ENCODE data around the gene SDK1.
A peak's percentile ranks its signal among the peaks of the same experiment; 100 is the strongest.
"Not testable (repeated sequence)": the region's sequence is repeated elsewhere in the genome, so short reads cannot be mapped to it uniquely, and the experiment has no call there.

SDK1 gene

DNA sequence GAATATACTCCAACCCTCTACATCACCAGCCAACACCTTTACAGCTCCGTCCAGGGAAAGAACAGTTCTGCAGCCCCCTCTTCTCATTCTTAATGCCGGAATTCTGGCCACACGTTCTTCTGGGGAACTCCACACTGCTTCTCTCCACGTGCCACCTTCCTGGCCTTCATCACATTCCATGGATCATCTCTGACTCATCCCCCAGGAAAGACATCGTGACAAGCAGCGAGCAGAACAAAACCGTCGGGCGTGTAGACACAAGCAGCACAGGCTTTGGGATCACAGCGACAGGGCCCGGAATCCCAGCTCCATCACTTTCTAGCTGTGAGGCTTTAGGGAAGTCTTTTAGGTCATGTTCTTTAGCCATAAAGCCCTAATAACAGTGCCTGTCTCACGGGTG lies 790.7 kb downstream of the SDK1 start:
- no peak for DNase-seq

- DNase-seq, result peak; percentile 60 to 63
These were observed 792.0 kb downstream of the SDK1 start for GRCh38 chr7:4093035-4093434.

- no peak for DNase-seq
These were observed 792.4 kb downstream of the SDK1 start for GRCh38 chr7:4093483-4093882.

DNA sequence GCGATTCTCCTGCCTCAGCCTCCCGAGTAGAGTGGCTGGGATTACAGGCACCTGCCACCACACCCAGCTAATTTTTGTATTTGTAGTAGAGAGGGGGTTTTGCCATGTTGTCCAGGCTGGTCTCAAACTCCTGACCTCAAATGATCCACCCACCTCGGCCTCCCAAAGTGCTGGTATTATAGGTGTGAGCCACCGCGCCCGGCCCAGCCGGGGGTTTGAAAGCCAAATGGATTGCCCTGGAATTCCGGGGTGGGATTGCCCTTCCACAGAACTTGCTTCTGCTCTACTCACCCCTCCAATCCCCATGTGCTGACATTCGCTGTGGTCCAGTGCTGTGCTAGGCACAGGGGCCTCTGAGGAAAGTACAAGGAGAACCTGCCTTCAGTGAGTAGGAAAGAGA lies 793.1 kb downstream of the SDK1 start:
- DNase-seq, result not testable (repeated sequence)

GRCh38 chr7:4097001-4097609 lies 796.1 kb downstream of the SDK1 start:
- no peak for DNase-seq

GRCh38 chr7:4098169-4098568 lies 797.1 kb downstream of the SDK1 start:
- DNase-seq, result no peak

DNA sequence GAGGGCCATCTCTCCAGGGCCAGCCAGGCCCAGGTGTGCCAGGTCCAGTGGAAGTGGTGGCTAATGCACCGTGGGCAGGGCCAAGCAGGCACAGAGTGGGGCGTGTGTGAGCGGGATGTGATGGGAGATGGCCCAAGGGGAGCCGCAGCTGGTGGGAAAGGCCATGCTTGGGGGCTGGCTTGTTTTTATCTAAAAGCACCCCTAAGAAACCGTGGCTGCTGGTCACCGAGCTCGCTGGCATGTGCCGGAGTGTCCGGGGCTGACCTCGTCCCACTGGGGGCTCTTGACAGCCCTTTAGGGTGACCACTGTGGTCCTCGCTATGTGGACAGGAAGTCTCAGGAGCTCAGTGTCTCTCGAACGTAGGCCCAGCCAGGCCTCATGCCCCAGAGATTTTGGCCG lies 798.6 kb downstream of the SDK1 start:
- DNase-seq, result no peak

DNA sequence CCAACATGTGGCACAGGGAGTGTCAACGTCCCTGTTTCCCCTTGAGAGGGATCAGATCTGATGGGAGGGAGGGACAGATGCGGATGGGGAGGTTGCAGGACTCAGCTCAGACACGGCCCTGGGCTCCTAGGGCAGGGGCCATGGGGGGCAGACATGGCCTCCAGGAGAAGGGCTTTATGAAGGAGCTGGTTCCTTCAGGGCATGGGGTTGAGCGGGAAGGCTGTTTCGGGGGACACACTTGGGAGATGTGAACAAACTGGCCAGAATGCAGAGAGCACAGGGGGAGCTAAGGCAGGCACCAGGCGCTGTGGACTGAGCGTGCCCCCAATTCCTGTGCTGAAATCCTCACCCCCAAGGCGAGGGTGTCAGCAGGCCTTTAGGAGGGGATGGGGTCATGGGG lies 799.1 kb downstream of the SDK1 start:
- no peak for DNase-seq

- DNase-seq, result no peak
These were observed 799.6 kb downstream of the SDK1 start for GRCh38 chr7:4100691-4101090.

GRCh38 chr7:4102231-4102841 lies 801.3 kb downstream of the SDK1 start:
- DNase-seq, result no peak

DNA sequence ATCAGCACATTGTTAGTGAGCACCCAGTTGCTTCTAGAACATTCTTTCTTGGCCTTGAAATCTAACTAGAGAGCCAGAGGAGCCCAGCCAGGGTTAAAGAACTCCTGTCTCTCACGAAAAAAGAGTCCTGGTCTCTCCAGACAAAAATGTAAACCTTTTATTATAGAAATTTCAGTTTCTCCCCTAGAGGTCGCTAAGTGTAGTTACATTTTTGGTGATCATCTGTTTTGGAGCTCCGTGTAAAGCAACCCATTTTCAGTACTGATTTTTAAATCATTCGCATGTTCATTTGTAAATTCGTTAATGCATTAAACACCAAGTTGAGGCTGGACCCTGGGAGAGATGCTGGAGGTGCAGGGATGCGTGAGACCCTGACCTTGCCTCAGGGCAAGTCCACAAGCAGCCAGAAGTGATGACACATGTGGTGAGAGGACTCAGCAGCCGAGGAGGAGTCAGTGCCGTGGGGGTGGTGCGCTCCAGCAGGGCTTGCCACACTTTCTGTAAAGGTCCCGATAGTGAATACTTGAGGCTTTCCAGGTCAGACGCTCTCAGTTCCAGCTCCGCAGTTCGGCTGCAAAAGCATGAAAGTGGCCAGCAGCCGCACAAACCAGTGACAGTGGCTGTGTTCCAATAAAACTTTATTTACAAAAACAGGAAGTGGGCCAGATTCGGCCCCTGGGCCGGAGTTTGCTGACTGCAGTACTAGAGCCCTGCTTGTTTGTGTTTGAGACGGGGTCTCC lies 802.5 kb downstream of the SDK1 start:
- peak in 1 of 2 experiments; percentile 9 for DNase-seq

DNA sequence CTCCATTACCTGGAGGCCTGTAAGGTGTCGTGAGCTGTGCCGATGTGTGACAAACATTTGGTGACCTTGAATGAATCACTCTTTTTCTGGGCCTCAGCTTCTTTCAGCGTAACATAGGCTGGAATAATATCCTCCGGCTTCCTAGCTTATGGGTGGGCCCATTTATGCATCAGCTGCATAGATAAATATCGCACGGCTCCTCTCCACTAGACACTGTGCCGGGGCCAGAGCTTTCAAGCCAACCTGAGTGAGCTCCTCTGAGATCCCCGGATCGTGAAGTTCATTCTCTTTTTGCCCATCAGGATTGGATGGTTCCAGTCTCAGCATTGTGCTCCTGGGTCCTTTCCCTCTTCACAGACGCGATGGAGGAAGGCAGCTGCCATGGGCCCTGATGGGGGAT lies 806.8 kb downstream of the SDK1 start:
- no peak for DNase-seq

GRCh38 chr7:4108951-4109350 lies 807.9 kb downstream of the SDK1 start:
- DNase-seq, result no peak

- DNase-seq, result no peak
These were observed 808.5 kb downstream of the SDK1 start for GRCh38 chr7:4109481-4110110.

DNA sequence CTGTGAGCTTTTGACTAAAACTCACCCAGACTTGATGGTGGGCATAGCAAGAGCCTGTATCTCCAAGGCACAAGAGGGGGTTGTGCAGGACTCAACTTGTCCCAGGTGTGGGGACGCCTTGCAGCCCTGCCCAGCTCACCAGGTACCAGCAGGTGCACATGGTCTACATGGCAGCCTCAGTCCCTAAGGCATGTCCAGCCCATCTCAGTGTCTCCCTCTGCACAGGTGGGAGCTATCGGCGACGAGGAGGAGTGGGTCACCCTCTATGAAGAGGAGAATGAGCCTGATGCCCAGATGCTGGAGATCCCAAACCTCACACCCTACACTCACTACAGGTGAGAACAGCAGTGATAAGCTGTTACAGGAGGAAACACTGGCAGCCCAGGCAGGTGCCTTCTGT lies 809.4 kb downstream of the SDK1 start:
- no peak for DNase-seq

DNA sequence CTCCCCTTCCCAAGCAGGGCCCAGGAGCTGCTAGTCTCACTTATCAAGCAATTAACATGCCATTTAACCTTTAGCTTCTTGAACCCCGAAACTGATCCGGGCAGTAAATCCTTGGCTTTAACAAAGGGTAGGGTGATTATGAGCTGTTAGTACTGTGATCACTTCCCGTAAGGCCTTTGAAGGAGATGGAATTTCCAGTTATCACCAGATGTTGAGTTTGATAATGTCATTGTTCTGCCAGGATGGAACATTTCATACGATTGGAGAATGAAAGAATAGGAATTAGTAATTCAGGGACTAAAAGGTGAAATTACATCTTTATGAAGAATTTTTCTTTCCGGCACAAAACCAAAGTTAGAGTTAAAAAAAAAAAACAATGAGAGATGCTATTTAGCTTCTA lies 810.1 kb downstream of the SDK1 start:
- DNase-seq, result no peak

GRCh38 chr7:4113271-4113670 lies 812.2 kb downstream of the SDK1 start:
- DNase-seq, result no peak

DNA sequence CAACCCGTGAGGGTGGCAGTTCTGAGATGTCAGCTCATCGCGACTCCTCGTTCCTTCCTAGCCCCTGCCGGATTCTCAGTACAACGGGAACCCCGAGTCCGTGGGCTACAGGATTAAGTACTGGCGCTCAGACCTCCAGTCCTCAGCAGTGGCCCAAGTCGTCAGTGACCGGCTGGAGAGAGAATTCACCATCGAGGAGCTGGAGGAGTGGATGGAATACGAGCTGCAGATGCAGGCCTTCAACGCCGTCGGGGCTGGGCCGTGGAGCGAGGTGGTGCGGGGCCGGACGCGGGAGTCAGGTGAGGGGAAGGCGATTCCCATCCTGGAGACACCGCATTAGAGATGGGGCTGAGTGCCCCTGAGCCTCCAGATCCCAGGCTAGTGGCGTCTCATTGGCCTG lies 812.9 kb downstream of the SDK1 start:
- no peak for DNase-seq

DNA sequence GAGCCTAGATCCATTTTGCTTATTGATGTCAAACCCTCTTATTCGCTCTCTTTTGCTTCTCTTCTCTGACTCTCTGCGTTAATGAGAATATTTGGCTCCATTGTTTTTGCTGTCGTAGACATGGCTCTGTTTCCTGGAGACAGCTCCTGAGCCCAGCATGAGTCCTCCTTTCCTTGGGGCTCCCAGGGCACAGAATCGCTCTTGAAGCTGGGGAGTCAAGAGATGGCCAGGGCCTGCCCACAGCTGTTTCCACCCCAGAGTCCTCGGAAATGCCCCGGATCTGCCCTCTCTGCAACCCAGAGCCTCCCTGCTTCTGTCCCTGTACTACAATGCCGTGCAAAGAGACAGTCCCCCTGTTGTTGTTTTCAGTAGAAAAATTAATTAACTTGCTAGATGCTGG lies 814.4 kb downstream of the SDK1 start:
- no peak for DNase-seq

- DNase-seq, result no peak
These were observed 815.0 kb downstream of the SDK1 start for GRCh38 chr7:4115941-4116610.

DNA sequence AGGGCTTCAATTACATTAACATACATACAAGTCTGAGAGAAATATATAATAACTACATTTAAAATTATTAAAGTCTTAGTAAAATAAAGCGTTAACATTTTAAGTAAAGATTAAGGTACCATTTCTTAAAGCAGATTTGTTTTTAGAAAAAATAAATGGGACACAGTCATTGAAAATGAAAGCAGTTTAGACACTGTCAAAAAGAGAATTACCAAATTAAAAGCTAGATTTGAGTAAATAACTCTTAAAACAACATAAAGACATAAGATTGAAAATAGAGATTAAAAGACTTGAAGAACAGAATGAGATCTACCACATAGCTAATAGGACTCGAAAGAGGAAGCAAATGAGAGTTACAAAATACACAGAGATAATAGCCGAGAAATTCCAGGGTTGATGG lies 818.8 kb downstream of the SDK1 start:
- no peak for DNase-seq

- DNase-seq, result no peak
These were observed 822.3 kb downstream of the SDK1 start for GRCh38 chr7:4123346-4123745.

- no peak for DNase-seq
These were observed 822.8 kb downstream of the SDK1 start for GRCh38 chr7:4123823-4124222.
